ENCODE results near the gene CCDC28A. TPM values are rescaled to one million over a fixed set of nuclear protein-coding genes. Genes with fewer than 3 reads are reported as not detected.

CCDC28A gene
- total RNA-seq, 1 experiment from 2014 or later = 9.8 TPM

GRCh38 chr6:138830248-138830647 is 56.7 kb downstream of the CCDC28A start:
- POLR2A ChIA-PET (ENCODE audit: low non-redundant PET) = no interaction called here
- Histone ChIP-seq H3K4me1 (ENCODE audit: insufficient read depth, low read length, poor library complexity, severe bottlenecking) (peaks cover 6% of the 10 kb centered on the region), H3K36me3 (ENCODE audit: insufficient read depth, low read length, poor library complexity, severe bottlenecking) (no peaks in the 10 kb centered on the region), H3K27ac (ENCODE audit: low read depth, low read length, poor library complexity, severe bottlenecking) (no peak overlapping the region), H3K27me3 (replicated peaks; ENCODE audit: insufficient read depth, low read depth, low read length, poor library complexity) (no peaks in the 10 kb centered on the region), H3K4me3 (ENCODE audit: low read depth, low read length, poor library complexity, severe bottlenecking) (no peak overlapping the region), H3K9me3 (ENCODE audit: low read depth, low read length, poor library complexity, severe bottlenecking) (no peaks in the 10 kb centered on the region)
- DNase-seq (ENCODE audit: low spot score) = no peak
- CTCF ChIA-PET = no interaction called here
- intact Hi-C loops (cut with micrococcal nuclease; ENCODE audit: unreplicated experiment) = no loop called here
- no peak for TF ChIP-seq CTCF (conservative IDR thresholded peaks at IDR 0.05; ENCODE audit: low read depth, low read length)
- no peak for TF ChIP-seq EZH2 (IDR thresholded peaks at IDR 0.05; ENCODE audit: borderline replicate concordance, low read depth, low read length, poor library complexity, severe bottlenecking)
- BruUV-seq (replicated peaks) = no TSS peak

DNA sequence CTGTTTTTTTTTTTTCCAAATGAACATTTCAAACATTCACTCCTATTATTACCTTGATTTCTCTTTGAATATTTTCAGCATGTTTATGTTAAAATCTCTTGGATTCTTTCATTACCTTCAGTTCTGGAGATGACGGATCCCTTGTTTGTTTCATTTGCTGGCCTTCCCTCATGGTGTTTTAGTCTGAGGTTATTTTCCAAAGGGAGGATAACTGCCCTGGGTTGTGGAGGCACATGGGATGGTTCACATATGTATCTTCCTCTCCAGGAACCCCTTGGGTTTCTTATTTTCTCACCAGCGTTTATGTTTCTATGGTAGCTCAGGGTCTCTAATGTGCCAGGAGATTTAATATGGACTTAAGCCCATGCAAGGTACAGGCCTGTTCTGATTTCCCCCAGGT is 58.6 kb downstream of the CCDC28A start:
- intact Hi-C loops (cut with micrococcal nuclease; ENCODE audit: unreplicated experiment) = no loop called here
- no peaks in the 10 kb centered on the region for H3K9me3 ChIP-seq (ENCODE audit: low read depth, low read length, poor library complexity, severe bottlenecking)
- no peak overlapping the region for H3K4me3 ChIP-seq (ENCODE audit: low read depth, low read length, poor library complexity, severe bottlenecking)
- H3K4me1 ChIP-seq (ENCODE audit: insufficient read depth, low read length, poor library complexity, severe bottlenecking) = peaks cover 6% of the 10 kb centered on the region
- H3K27ac ChIP-seq (ENCODE audit: low read depth, low read length, poor library complexity, severe bottlenecking) = no peak overlapping the region
- no TSS peak for BruUV-seq (replicated peaks)
- no peak for TF ChIP-seq EZH2 (IDR thresholded peaks at IDR 0.05; ENCODE audit: borderline replicate concordance, low read depth, low read length, poor library complexity, severe bottlenecking)
- TF ChIP-seq CTCF (conservative IDR thresholded peaks at IDR 0.05; ENCODE audit: low read depth, low read length) = no peak
- no peaks in the 10 kb centered on the region for H3K36me3 ChIP-seq (ENCODE audit: insufficient read depth, low read length, poor library complexity, severe bottlenecking)
- ChIA-PET POLR2A (ENCODE audit: low non-redundant PET) (no interaction called here), CTCF (no interaction called here)
- no peak for DNase-seq (ENCODE audit: low spot score)
- no peaks in the 10 kb centered on the region for H3K27me3 ChIP-seq (replicated peaks; ENCODE audit: insufficient read depth, low read depth, low read length, poor library complexity)

- no peaks in the 10 kb centered on the region for H3K9me3 ChIP-seq (ENCODE audit: low read depth, low read length, poor library complexity, severe bottlenecking)
- H3K4me1 ChIP-seq (ENCODE audit: insufficient read depth, low read length, poor library complexity, severe bottlenecking) = peaks cover 6% of the 10 kb centered on the region
- intact Hi-C loops (cut with micrococcal nuclease; ENCODE audit: unreplicated experiment) = no loop called here
- no peak overlapping the region for H3K27ac ChIP-seq (ENCODE audit: low read depth, low read length, poor library complexity, severe bottlenecking)
- no TSS peak for BruUV-seq (replicated peaks)
- POLR2A ChIA-PET (ENCODE audit: low non-redundant PET) = no interaction called here
- CTCF ChIA-PET = no interaction called here
- peak; percentile 30 for DNase-seq (ENCODE audit: low spot score)
- H3K4me3 ChIP-seq (ENCODE audit: low read depth, low read length, poor library complexity, severe bottlenecking) = no peak overlapping the region
- H3K36me3 ChIP-seq (ENCODE audit: insufficient read depth, low read length, poor library complexity, severe bottlenecking) = no peaks in the 10 kb centered on the region
- no peaks in the 10 kb centered on the region for H3K27me3 ChIP-seq (replicated peaks; ENCODE audit: insufficient read depth, low read depth, low read length, poor library complexity)
- TF ChIP-seq CTCF (conservative IDR thresholded peaks at IDR 0.05; ENCODE audit: low read depth, low read length) (no peak), EZH2 (IDR thresholded peaks at IDR 0.05; ENCODE audit: borderline replicate concordance, low read depth, low read length, poor library complexity, severe bottlenecking) (no peak)
Observed at GRCh38 chr6:138833816-138834539, 60.4 kb downstream of the CCDC28A start.
